ENCODE data around the gene ZBTB7A.

- TF ChIP-seq EZH2 (IDR thresholded peaks at IDR 0.05; ENCODE audit: borderline replicate concordance, control insufficient read depth, low read depth, low read length) (no peak), FOS (IDR thresholded peaks at IDR 0.05; ENCODE audit: borderline replicate concordance, extremely low read depth, insufficient read length) (no peak), CTCF (IDR thresholded peaks at IDR 0.05 in 2 of 3, conservative IDR thresholded peaks at IDR 0.05 in 1 of 3; ENCODE audit: control insufficient read depth in 2 of 3, extremely low read depth in 1 of 3, insufficient read depth in 1 of 3, low read depth in 3 of 3, low read length in 3 of 3) (no peak), POLR2A (IDR thresholded peaks at IDR 0.05; ENCODE audit: low read depth, low read length) (no peak), BACH1 (IDR thresholded peaks at IDR 0.05; ENCODE audit: borderline replicate concordance) (no peak), CEBPB (IDR thresholded peaks at IDR 0.05; ENCODE audit: borderline replicate concordance in 1 of 2, low read depth in 2 of 2, low read length in 2 of 2) (no peak), POLR2AphosphoS5 (IDR thresholded peaks at IDR 0.05; ENCODE audit: low read length) (no peak), JUND (IDR thresholded peaks at IDR 0.05; ENCODE audit: low read depth, low read length) (no peak), CBFB (IDR thresholded peaks at IDR 0.05; ENCODE audit: low read depth) (no peak)
Measured at GRCh38 chr19:4089946-4090345, 23.2 kb upstream of the ZBTB7A start.

Data from GM12878 (cell line).